ENCODE measurements around the gene NLRP6.
"Not testable (repeated sequence)": the region's sequence is repeated elsewhere in the genome, so short reads cannot be mapped to it uniquely, and the experiment has no call there.

Gene NLRP6

DNA sequence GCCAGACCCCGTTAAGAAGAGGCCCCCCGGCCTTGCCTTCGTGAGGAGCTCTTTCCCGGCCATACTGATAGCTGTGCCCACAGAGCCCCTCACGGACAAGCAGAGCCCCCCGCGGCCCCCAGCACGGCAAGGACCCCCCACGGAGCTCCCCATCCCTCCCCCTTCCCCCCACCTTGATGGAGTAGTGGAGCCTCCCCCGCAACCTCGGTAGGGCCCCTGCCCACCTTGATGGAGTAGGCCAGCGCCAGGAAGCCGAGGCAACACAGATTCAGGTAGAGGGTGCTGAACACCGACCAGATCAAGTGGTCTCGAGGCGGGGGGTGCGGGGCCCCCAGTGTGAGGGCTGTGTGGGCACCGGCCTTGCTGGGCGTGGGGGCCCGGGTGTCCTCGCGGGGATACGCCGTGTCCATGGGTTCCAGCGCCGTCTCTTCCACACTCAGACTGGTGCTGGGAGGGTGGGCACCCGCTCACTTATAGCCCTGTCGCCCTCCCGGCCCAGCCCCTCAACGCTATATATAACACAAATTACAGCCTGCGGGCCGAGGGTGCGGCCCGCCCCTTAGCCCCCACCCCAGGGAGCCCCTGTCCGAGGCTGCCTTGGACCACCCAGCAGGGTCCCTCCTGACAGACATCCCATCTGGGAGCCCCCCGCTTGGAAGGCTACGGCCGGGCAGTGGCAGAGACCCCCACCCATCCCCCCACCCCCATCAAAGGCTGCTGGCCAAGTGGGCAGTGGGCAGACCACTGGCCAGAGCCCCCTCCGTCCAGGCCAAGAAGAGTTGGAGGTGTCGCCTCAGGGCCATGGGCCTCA, 21.1 kb downstream of the NLRP6 start, which contains the start of gene IFITM5:
Gene IFITM5 (minus strand): TSS at position 446 of the 811 bp plus-strand sequence. CDS start 36 bp downstream, at position 410.
- intact Hi-C loops (cut with DNase I): no loop called here
- DNase-seq: no peak

DNA sequence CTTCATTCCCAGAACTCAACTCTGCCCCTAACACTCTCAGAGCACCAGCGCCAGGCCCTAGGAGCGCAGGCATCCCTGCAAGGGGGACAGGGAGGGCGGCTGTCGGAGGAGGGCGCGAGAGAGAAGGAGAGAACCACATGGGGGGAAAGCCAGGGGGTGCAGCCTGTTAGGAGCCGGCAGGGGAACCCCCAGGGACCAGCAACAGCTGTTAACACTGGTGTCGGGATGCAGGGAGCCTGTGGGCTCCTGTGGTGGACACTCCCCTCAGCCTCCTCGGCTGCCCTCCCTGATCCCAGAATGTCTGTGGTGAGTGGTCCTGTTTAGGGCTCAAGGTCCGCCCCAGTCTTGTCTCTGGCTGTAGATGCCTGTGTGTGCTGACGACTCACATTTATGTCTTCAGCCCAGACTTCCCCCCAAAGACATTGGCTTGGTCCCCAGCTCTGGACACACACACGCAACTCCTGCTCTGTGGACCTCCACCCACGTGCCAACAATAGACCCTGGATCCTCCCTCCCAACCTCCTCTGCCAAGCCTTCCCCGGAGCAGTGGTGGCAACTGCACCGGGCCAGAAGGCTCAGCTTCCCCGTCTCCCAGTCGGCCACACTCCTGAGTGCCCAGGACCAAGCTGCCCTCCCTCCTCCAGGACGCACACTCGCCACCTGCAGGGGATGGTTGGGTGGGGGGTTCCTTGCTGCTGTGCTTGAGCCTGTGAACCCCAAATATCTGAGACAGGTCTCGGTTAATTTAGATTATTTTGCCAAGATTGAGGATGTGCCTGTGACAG, 21.9 kb downstream of the NLRP6 start:
- DNase-seq: peak in 1 of 42 donors; percentile 20
- intact Hi-C loops (cut with DNase I): loop anchor here (10.0 kb wide), 1 partner anchor 55 kb away; no protein-coding TSS in a partner anchor

DNA sequence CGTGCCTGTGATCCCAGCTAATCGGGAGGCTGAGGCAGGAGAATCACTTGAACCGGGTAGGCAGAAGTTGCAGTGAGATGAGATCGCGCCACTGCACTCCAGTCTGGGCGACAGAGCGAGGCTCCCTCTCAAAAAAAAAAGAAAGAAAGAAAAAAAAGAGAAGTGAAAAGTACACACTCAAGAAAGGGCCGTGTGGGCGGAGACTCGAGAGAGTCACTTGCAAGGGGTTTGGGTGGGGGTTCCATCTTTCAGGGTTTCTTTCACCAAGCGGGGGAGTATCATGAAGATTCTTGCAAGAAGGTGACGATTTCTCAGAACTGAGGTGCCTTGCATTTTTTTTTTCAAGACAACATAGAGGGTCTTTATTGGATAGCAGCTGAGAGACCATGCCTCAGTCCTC, 25.2 kb downstream of the NLRP6 start:
- DNase-seq: no peak

DNA sequence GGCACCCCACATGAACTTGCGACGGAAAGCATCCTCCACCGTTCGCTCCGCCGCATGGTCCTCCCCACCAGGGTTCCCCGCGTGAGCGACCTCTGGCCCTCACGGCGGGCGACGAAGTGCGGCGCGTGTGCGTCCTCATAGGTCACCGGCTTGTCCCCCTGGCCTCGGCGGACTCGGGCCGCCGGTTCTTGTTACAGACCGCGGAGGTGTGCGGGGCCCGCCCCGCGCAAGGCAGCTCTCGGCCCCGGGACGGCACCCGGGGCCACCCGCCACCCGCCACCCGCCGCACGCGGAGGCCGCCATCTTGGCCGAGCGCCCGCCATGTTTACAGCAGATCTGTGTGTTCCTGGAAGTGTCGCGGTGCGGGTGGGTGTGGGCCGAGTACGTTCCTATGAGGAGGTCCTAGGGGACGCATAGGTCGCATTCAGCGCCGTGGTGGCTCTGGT, 25.9 kb downstream of the NLRP6 start:
- intact Hi-C loops (cut with DNase I): loop anchor here (10.0 kb wide), 1 partner anchor 51 kb away; no protein-coding TSS in a partner anchor
- DNase-seq: no peak

More for the DNA sequence above, 25.2 kb downstream of the NLRP6 start:
- intact Hi-C loops (cut with DNase I): loop anchor here (10.0 kb wide), 1 partner anchor 51 kb away; no protein-coding TSS in a partner anchor

DNA sequence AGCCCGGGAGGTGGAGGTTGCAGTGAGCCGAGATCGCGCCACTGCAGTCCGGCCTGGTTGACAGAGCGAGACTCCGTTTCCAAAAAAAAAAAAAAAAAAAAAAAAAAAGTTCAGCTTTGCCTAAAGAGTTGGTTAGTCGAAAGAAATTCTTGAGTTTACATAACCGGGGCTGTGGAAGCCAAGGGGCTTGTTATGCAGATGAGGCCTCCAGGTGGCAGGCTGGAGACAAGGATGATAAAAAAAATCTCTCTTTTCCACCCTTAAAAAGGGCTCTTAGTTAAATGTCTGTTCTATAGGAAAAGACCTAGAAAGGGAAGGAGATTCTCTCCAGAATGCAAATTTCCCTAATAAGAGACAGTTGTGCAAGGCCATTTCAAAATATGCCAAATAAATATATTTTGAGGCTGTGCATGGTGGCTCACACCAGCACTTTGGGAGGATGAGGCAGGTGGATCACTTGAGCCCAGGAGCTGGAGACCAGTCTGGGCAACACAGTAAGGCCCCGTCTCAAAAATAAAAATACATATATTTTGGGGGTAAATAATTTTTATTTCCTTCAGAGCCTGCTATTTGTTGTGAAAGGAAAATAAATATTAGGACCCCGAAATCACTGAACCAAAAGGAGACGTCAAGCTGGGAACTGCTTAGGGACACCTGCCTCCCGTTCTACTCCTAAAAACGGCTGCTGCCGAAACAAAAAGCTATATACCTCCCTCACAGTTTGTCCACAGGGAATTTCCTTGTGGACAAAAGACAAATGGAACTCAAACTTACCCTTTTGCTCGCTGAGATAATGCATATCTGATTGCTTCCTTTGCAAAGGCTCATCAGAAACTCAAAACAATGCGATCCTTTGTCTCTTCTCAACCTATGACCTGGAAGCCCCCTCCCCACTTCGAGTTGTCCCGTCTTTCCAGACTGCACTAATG, 27.0 kb downstream of the NLRP6 start:
- DNase-seq: peak; percentile 22 to 87 (median 64)
- intact Hi-C loops (cut with DNase I): loop anchor here (10.0 kb wide), 1 partner anchor 50 kb away; no protein-coding TSS in a partner anchor

DNA sequence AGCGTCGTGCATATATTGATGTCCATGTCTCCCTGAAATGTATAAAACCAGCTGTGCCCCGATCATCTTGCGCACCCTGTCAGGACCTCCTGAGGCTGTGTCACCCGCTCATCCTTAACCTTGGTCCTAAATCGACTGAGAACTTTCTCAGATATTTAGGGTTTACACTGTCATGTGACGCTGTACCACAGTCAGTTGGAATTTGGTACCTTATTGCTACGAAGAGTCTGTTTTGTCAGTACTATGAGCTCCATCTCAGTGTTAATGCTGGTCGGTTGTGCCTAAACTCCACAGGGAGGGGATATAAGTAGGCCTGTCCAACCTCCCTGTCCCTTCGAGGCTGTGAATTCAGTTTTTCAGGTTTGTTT, 27.6 kb downstream of the NLRP6 start:
- intact Hi-C loops (cut with DNase I): loop anchor here (10.0 kb wide), 1 partner anchor 49 kb away; no protein-coding TSS in a partner anchor
- DNase-seq: no peak

DNA sequence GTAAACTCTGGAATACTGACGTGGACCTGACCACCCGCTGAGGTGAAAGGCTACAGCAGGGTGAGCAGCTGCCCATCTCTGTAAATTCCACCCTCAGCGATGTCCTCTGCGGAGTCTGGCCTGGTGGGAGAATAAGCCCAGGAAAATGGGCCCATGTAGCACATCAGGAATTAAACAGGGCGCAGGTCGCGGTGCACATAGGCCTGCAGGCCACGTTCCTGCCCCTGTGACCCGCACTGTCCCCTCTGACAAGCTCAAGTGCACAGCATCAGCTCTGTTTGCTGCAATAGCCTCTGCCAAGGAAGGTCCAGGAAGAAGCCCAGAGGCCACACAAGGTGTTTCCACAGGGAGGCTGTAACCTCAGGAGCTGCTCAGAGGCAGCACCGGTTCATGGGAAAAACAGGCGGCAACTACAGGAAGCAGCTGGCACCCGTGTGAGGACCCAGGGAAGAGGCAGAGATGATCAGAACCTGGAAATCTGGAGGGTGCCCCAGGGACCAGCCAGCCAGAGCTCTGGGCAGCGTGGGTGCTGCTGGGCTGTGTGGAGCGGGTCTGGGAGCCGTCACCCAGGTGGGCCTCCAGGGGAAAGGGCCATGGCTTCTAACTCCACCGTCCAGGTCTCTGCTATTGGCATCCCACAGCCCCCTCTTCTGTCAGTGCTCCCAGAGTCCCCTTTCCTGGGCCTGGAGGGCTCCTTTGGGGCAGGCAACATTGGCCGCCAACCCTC, 28.6 kb downstream of the NLRP6 start:
- intact Hi-C loops (cut with DNase I): loop anchor here (10.0 kb wide), 1 partner anchor 48 kb away; no protein-coding TSS in a partner anchor
- no peak for DNase-seq

DNA sequence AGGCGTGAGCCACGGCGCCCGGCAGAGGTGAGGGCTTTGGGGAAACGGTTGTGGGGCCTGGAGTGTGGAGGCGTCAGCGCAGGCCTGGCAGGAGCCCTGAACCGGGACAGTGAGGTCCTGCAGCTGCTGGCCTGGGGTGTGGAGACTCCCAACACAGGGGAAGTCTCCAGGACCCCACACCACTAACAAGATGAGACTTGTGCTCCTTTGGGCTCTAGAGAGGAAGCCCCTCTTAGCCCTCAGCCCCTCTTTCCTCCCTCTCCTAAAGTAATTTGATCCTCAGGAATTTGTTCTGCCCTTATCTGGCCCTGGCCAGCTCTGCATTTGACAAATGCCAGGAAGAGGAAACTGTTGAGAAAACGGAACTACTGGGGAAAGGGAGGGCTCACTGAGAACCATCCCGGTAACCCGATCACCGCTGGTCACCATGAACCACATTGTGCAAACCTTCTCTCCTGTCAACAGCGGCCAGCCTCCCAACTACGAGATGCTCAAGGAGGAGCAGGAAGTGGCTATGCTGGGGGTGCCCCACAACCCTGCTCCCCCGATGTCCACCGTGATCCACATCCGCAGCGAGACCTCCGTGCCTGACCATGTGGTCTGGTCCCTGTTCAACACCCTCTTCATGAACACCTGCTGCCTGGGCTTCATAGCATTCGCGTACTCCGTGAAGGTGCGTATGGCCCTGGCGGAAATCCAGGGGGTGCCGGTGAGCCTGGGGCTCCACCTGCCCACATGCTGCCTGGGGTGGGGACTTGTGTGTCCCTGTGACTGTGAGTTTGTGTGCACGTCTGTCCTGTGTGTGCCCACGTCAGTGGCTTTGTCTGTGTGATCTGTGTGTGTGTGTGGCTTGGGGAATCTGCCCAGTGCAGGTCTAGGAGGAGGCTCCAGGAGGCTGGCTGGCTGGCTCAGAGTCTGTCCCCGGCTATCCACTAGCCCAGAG, 29.8 kb downstream of the NLRP6 start, which contains the start of gene IFITM2:
Gene IFITM2 (plus strand): TSS at position 51 of the 943 bp plus-strand sequence. CDS start 377 bp downstream, at position 428.
- intact Hi-C loops (cut with DNase I): loop anchor here (10.0 kb wide), 1 partner anchor 47 kb away; no protein-coding TSS in a partner anchor
- peak in 12 of 42 donors; percentile 20 to 71 (median 32) for DNase-seq

DNA sequence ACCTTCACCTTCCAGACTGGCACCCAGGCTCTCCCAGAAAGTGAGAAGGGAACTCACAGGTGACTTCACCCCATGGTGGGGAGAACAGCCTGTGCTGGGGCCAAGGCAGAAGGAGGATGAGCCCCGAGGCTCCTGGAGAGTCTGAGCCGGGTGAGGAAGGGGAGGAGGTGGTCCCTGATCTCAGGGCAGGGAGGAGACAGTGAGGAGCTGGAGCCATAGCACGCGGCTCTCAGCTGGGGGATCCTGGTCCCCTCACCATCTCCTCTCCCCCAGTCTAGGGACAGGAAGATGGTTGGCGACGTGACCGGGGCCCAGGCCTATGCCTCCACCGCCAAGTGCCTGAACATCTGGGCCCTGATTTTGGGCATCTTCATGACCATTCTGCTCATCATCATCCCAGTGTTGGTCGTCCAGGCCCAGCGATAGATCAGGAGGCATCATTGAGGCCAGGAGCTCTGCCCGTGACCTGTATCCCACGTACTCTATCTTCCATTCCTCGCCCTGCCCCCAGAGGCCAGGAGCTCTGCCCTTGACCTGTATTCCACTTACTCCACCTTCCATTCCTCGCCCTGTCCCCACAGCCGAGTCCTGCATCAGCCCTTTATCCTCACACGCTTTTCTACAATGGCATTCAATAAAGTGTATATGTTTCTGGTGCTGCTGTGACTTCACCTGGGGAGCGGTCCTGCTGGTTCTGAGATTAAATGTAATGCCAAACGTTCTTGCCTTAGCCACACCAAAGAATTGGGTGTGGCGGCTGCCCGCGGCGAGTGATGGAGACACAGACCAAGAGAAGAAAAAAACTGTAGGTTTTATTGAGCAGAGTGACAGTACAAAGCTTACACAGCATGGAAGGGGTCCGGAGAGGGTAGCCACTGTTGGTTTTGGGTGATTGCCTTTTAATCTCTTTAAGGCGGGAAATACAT, 30.8 kb downstream of the NLRP6 start:
- not testable (repeated sequence) for DNase-seq
- intact Hi-C loops (cut with DNase I): loop anchor here (10.0 kb wide), 1 partner anchor 46 kb away; no protein-coding TSS in a partner anchor

DNA sequence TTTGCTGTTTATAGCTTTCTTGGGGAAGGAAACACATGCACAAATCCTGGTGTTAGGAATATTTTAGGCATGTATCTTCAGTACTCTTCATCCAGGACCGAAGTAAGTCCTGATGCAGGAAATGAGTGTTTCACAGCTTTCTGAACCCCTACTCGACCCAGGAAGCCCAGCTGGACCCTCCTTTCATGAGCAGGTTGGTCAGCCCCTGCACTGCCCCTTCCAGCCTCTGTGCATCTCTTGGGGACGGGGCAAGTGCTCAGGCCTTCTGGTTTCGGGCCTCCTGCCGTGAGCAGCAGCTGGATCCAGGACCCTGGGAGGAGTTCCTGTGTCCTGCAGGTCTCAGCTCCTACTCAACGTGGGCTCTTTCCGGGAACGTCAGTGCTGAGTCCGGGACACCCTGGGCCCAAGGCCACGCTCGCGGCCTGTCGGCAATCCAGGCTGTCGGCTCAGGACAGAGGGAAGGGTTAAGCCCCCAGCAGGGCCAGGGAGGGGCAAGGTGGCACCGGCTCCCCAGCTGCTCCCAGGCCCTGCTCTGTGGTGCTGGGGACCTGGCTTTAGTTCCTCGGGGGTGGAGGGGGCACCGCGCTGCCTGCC, 31.9 kb downstream of the NLRP6 start:
- DNase-seq: not testable (repeated sequence)
- intact Hi-C loops (cut with DNase I): loop anchor here (10.0 kb wide), 1 partner anchor 45 kb away; no protein-coding TSS in a partner anchor

DNA sequence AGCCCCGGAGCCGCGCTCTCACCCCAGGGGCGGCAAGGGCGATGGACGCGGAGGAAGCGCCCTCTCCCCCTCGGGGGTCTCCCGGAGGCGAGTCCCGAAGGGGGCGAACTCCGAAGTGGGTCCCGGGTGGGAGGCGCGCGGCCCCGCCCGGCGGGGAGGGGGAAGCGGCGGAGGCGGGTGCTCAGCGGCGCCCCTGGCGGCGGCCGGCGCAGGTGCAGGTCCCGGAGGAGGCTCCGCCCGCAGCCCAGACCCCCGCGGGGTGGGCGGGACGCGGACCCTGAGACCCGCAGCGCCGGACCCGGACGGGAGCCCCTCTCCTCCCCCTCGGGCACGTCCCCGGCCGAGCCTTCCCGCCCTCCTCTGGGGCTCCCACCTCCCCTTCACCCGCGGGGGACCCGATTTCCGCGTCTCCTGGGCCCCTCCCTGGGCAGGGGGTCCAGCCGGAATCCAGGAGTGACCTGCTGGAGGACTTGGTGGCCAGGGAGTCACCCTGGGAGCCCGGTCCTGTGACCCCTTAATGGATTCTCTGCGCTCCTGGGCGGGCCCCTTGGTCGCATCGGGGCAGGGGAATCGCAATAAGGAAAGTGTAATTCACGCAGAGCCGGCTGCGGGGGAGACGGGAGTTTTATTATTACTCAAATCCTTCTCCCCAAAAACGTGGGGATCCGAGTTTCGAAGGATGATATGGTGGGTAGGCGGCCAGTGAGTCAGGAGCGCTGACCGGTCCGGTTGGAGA, 33.0 kb downstream of the NLRP6 start:
- DNase-seq; intact Hi-C loops (cut with DNase I): not testable (repeated sequence)

DNA sequence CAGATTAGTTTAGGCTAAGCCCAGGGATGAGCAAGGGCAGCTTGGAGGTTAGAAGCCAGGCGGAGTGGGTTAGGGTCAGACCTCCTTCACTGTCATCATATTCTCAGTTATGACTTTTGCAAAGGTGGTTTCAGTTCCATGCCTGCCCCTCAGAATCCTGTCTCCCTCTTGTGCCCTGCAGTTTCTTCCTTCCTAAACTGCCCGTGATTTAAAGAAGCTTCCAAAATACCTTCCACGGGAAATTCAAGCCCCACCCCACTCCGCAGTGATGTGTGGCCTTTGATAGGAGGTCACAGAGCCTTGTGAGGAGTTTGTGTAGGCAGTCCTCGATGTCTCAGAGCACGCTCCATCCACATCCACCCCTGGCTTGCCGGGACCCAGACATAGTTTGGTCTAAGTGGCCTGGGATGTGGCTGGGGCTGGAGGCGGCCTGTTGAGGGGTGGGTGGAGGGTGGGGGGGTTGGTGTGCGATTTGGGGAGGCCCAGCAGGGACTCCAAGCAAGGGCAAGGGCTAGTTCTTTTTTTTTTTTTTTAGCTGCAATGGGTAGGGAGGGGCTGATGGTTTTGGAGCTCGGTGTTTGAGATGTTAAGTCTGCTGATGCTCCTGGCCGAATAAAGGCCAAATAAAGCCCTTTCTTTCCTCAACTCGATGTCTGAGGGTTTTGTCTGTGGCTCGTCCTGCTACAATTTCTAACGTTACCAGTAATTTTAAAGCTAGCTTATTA, 34.0 kb downstream of the NLRP6 start:
- intact Hi-C loops (cut with DNase I): no loop called here

DNA sequence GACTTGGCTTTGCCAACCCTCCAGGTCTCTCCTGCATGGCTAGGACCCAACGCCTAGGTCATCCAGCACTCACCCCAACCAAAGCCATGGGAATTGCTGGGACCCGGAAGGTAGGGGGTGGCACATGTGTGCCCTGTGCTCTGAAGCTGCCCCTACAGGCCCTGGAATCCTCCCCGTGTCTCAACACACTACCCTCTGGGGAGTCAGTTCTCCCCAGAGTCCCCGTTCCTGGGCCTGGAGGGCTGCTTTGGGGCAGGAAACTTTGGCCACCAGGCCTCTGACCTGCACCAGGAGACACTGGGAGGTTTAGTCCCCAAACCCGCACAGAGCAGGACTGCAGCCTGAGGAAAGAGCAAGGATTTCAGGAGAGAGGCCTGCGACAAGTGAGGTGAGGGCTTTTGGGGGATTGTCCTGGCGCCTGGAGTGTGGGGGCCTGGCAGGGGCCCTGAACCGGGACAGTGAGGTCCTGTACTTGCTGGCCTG, 35.1 kb downstream of the NLRP6 start:
- intact Hi-C loops (cut with DNase I): no loop called here

More for the DNA sequence above, 34.0 kb downstream of the NLRP6 start:
- no peak for DNase-seq

More for the DNA sequence above, 35.1 kb downstream of the NLRP6 start:
- DNase-seq: no peak

All from head of caudate nucleus (tissue), 42 donors.